ENCODE data around the gene GOLGA1. TPM values are rescaled to one million over a fixed set of nuclear protein-coding genes. Genes with fewer than 3 reads are reported as not detected.
A peak's percentile ranks its signal among the peaks of the same experiment; 100 is the strongest.

GOLGA1 gene
- total and polyA plus RNA-seq, 10 of the 15 experiments (the other 5 are each of a cell fraction or from before 2014, with no cell fraction given), result 2.9 to 14.1 (median 8.1) TPM

DNA sequence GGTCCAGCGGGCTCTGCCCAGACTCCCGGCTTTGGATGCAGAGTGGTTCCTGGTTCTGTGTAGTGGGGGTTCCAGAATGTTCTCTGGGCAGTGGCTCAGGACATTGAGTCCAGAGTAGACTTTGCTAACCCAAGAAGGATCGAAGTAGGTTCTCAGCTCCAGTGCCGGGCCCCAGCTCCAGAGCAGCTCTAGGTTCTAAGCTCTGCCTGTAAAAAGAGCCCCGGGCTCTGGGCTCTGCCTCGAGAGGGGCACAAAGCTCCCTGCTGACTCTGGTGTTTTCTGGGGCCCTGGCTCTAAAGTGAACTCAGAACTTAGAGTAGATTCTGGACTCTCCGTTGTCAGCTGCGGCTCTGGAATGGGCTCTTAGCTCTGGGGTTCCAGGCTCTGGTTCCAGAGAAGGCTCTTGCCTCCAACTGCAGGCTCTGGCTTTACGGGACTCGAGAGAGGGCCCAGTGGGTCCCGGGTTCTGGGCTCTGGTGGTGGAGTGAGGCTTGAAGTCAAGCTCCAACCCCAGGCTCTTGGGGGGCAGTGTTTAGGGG lies 87.2 kb downstream of the GOLGA1 start:
- ChIA-PET POLR2A (interaction anchor here (1.0 to 2.2 kb wide), 7 partner anchors 9 to 85 kb away, joined by 3 to 8 read pairs (median 4); partner anchors contain the start of genes ARPC5L, NR6A1 and OLFML2A), RAD21 (ENCODE audit: unreplicated experiment) (interaction anchor here (0.5 to 9.5 kb wide), 23 partner anchors 8 to 293 kb away, joined by 3 to 180 read pairs (median 6); partner anchors contain the start of genes ARPC5L, NR6A1, OLFML2A and RPL35), CTCF (interaction anchor here (0.6 to 26.5 kb wide), 37 partner anchors 9 to 518 kb away, joined by 3 to 575 read pairs (median 5); partner anchors contain the start of genes ARPC5L, NR6A1, OLFML2A and RPL35), SMC1A (ENCODE audit: uncharacterized antibody, unreplicated experiment) (interaction anchor here (0.6 to 12.1 kb wide), 19 partner anchors 9 to 290 kb away, joined by 3 to 233 read pairs (median 5); partner anchors contain the start of genes ARPC5L, NR6A1, OLFML2A and RPL35)
- FAIRE-seq (no peak), ATAC-seq (no peak), DNase-seq (ENCODE audit: low read depth, low spot score) (no peak)
- in situ Hi-C loops (cut with MboI), result loop anchor here (5.0 to 25.0 kb wide), 2 partner anchors 81 to 1941 kb away; partner anchors contain the start of genes NR6A1, RC3H2 and ZBTB6
- Histone ChIP-seq H3K9ac (ENCODE audit: control insufficient read depth, insufficient read depth, low read length) (no peak overlapping the region), H3K4me2 (ENCODE audit: control insufficient read depth, insufficient read depth) (peak overlapping the region; percentile 98), H3K4me3 (0 out of 2 replicates have a peak overlapping the region, but pooled peaks have one; percentile 51), H3K36me3 (ENCODE audit: control insufficient read depth in 2 of 2, insufficient read depth in 2 of 2, low read length in 1 of 2) (peaks cover 16 to 20% of the 10 kb centered on the region in 2 experiments; a peak in 3 of 4 replicates), H3K27ac (ENCODE audit: control insufficient read depth, insufficient read depth) (no peak overlapping the region), H3K79me2 (ENCODE audit: control insufficient read depth, insufficient read depth, low read length) (peaks cover 9% of the 10 kb centered on the region), H3K4me1 (ENCODE audit: control insufficient read depth, insufficient read depth, low read length) (peaks cover 5% of the 10 kb centered on the region), H3K27me3 (replicated peaks in 1 of 2; ENCODE audit: control insufficient read depth in 2 of 2, insufficient read depth in 2 of 2, low read length in 1 of 2) (no peaks in the 10 kb centered on the region), H3K9me3 (replicated peaks; ENCODE audit: control insufficient read depth, insufficient read depth, low read length) (no peaks in the 10 kb centered on the region), H2AFZ (ENCODE audit: control insufficient read depth, low read depth, low read length) (no peak overlapping the region; the same call in 1 of the 2 replicates), H4K20me1 (ENCODE audit: control insufficient read depth, insufficient read depth) (peaks cover 4% of the 10 kb centered on the region; the same call in 1 of the 2 replicates)
- 74% methylated on average over 11 of the region's 11 CpGs for WGBS (ENCODE audit: insufficient coverage, insufficient replicate concordance, low lambda C conversion rate, missing lambda C conversion rate)
- BruUV-seq (replicated peaks), result no TSS peak
- intact Hi-C loops (cut with micrococcal nuclease; ENCODE audit: unreplicated experiment), result loop anchor here (1.0 to 5.0 kb wide), 4 partner anchors 41 to 236 kb away; no protein-coding TSS in a partner anchor
- TF ChIP-seq, protein P1, sequence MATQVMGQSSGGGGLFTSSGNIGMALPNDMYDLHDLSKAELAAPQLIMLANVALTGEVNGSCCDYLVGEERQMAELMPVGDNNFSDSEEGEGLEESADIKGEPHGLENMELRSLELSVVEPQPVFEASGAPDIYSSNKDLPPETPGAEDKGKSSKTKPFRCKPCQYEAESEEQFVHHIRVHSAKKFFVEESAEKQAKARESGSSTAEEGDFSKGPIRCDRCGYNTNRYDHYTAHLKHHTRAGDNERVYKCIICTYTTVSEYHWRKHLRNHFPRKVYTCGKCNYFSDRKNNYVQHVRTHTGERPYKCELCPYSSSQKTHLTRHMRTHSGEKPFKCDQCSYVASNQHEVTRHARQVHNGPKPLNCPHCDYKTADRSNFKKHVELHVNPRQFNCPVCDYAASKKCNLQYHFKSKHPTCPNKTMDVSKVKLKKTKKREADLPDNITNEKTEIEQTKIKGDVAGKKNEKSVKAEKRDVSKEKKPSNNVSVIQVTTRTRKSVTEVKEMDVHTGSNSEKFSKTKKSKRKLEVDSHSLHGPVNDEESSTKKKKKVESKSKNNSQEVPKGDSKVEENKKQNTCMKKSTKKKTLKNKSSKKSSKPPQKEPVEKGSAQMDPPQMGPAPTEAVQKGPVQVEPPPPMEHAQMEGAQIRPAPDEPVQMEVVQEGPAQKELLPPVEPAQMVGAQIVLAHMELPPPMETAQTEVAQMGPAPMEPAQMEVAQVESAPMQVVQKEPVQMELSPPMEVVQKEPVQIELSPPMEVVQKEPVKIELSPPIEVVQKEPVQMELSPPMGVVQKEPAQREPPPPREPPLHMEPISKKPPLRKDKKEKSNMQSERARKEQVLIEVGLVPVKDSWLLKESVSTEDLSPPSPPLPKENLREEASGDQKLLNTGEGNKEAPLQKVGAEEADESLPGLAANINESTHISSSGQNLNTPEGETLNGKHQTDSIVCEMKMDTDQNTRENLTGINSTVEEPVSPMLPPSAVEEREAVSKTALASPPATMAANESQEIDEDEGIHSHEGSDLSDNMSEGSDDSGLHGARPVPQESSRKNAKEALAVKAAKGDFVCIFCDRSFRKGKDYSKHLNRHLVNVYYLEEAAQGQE (IDR thresholded peaks at IDR 0.05; ENCODE audit: low read depth, low read length), result no peak
- TF ChIP-seq KLF5 (IDR thresholded peaks at IDR 0.05; ENCODE audit: partially characterized antibody) (no peak), BHLHE40 (IDR thresholded peaks at IDR 0.05; ENCODE audit: borderline replicate concordance in 1 of 2, low read depth in 2 of 2, low read length in 1 of 2) (no peak), RUNX3 (IDR thresholded peaks at IDR 0.05; ENCODE audit: low read length) (no peak), SREBF1 (IDR thresholded peaks at IDR 0.05; ENCODE audit: low read length) (no peak), JUND (IDR thresholded peaks at IDR 0.05; ENCODE audit: low read depth, low read length) (no peak), SRF (IDR thresholded peaks at IDR 0.05; ENCODE audit: low read depth in 2 of 2, low read length in 2 of 2) (no peak), CREM (IDR thresholded peaks at IDR 0.05; ENCODE audit: low read depth) (no peak), MYB (IDR thresholded peaks at IDR 0.05; ENCODE audit: borderline replicate concordance, low read depth, low read length) (no peak), DPF2 (IDR thresholded peaks at IDR 0.05) (no peak), SREBF2 (IDR thresholded peaks at IDR 0.05; ENCODE audit: low read length) (no peak), RELA (IDR thresholded peaks at IDR 0.05; ENCODE audit: borderline replicate concordance, partially characterized antibody) (no peak), KDM1A (IDR thresholded peaks at IDR 0.05; ENCODE audit: borderline replicate concordance) (no peak)
- TF ChIP-seq, protein P2, sequence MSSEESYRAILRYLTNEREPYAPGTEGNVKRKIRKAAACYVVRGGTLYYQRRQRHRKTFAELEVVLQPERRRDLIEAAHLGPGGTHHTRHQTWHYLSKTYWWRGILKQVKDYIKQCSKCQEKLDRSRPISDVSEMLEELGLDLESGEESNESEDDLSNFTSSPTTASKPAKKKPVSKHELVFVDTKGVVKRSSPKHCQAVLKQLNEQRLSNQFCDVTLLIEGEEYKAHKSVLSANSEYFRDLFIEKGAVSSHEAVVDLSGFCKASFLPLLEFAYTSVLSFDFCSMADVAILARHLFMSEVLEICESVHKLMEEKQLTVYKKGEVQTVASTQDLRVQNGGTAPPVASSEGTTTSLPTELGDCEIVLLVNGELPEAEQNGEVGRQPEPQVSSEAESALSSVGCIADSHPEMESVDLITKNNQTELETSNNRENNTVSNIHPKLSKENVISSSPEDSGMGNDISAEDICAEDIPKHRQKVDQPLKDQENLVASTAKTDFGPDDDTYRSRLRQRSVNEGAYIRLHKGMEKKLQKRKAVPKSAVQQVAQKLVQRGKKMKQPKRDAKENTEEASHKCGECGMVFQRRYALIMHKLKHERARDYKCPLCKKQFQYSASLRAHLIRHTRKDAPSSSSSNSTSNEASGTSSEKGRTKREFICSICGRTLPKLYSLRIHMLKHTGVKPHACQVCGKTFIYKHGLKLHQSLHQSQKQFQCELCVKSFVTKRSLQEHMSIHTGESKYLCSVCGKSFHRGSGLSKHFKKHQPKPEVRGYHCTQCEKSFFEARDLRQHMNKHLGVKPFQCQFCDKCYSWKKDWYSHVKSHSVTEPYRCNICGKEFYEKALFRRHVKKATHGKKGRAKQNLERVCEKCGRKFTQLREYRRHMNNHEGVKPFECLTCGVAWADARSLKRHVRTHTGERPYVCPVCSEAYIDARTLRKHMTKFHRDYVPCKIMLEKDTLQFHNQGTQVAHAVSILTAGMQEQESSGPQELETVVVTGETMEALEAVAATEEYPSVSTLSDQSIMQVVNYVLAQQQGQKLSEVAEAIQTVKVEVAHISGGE (CRISPR knock-in tag; IDR thresholded peaks at IDR 0.05), result no peak
- TF ChIP-seq, protein P3, sequence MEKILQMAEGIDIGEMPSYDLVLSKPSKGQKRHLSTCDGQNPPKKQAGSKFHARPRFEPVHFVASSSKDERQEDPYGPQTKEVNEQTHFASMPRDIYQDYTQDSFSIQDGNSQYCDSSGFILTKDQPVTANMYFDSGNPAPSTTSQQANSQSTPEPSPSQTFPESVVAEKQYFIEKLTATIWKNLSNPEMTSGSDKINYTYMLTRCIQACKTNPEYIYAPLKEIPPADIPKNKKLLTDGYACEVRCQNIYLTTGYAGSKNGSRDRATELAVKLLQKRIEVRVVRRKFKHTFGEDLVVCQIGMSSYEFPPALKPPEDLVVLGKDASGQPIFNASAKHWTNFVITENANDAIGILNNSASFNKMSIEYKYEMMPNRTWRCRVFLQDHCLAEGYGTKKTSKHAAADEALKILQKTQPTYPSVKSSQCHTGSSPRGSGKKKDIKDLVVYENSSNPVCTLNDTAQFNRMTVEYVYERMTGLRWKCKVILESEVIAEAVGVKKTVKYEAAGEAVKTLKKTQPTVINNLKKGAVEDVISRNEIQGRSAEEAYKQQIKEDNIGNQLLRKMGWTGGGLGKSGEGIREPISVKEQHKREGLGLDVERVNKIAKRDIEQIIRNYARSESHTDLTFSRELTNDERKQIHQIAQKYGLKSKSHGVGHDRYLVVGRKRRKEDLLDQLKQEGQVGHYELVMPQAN (conservative IDR thresholded peaks at IDR 0.05), result no peak
